Naive thymus-derived CD8-positive, alpha-beta T cell (primary cell): ENCODE data around the gene RIPPLY3. TPM values are rescaled to one million over a fixed set of nuclear protein-coding genes. Genes with fewer than 3 reads are reported as not detected.
"Not testable (repeated sequence)": the region's sequence is repeated elsewhere in the genome, so short reads cannot be mapped to it uniquely, and the experiment has no call there.

Experiments used
- ATAC-seq, 2 donors: fragments of 150-1000 bp; cut with Tn5 transposase in 1 of 2; sonication (Bioruptor Pico), chemical (Tn5 transposase) in 1 of 2; 1 replicate in 1 of 2; 2 replicates in 1 of 2; pipeline ENCODE4 v1.10.0; 2021; ENCODE audit warnings: mild to moderate bottlenecking in 2 of 2, moderate library complexity in 2 of 2
- POLR2A ChIA-PET: fragments of 350-600 bp; sonication (Branson Sonifier 250); formaldehyde crosslinking; loops from one replicate; lab custom pipeline; 2021; ENCODE audit warnings: antibody characterized with exemption; lab: Charles Lee
- DNase-seq, 10 donors: peaks; one replicate each; pipeline versions ENCODE4 v3.0.0 to v3.0.0-alpha.2; 2020 to 2022
- H3K27ac Mint-ChIP-seq, 10 donors: one replicate each; pipeline ENCODE4 v1.8.0; 2020 to 2022; ENCODE audit warnings: mild to moderate bottlenecking in 10 of 10, mixed read lengths in 10 of 10, moderate library complexity in 4 of 10, inconsistent platforms in 1 of 10
- H3K27me3 Mint-ChIP-seq, 5 donors: one replicate each; pipeline ENCODE4 v1.8.0; 2021 to 2022; ENCODE audit warnings: mixed read lengths in 5 of 5
- H3K36me3 Mint-ChIP-seq, 3 donors: one replicate each; pipeline ENCODE4 v1.8.0; 2020 to 2022; ENCODE audit warnings: mixed read lengths in 3 of 3, mild to moderate bottlenecking in 2 of 3, inconsistent platforms in 1 of 3
- H3K4me1 Mint-ChIP-seq, 4 donors: one replicate each; pipeline ENCODE4 v1.8.0; 2021 to 2022; ENCODE audit warnings: mixed read lengths in 4 of 4
- H3K4me3 Mint-ChIP-seq, 10 donors: one replicate each; pipeline ENCODE4 v1.8.0; 2020 to 2022; ENCODE audit warnings: mild to moderate bottlenecking in 10 of 10, mixed read lengths in 10 of 10, moderate library complexity in 6 of 10, inconsistent platforms in 1 of 10
- H3K9me3 Mint-ChIP-seq, 9 donors: one replicate each; pipeline ENCODE4 v1.8.0; 2020 to 2022; ENCODE audit warnings: mixed read lengths in 9 of 9, mild to moderate bottlenecking in 3 of 9, inconsistent platforms in 1 of 9, moderate library complexity in 1 of 9
- polyA plus RNA-seq, 3 donors: library from polyadenylated mRNA; unstranded; fragments of 300-500 nt; fragmentation: Illumina TruSeq; gene quantifications; one replicate each; pipeline ENCODE4 v1.2.3, GENCODE V29; 2021
- total RNA-seq, 8 experiments: library from RNA in 2 of 8; stranded (reverse) in 2 of 8; gene quantifications; one replicate each; pipeline ENCODE4 v1.2.3 and lab custom pipeline; 2021 to 2026

RIPPLY3 gene
- total and polyA plus RNA-seq, 5 experiments from 2014 or later, result not detected

- H3K36me3 Mint-ChIP-seq, H3K4me3 Mint-ChIP-seq, H3K9me3 Mint-ChIP-seq, ATAC-seq, DNase-seq, POLR2A ChIA-PET, H3K27me3 Mint-ChIP-seq: not testable (repeated sequence)
- H3K27ac Mint-ChIP-seq, result peak overlapping the region in 1 of 10 donors; percentile 47
- H3K4me1 Mint-ChIP-seq, result peaks cover 0 to 22% (median 13%) of the 10 kb centered on the region in 4 donors
Observed at GRCh38 chr21:37002851-37003250, 3.7 kb upstream of the RIPPLY3 start.

DNA sequence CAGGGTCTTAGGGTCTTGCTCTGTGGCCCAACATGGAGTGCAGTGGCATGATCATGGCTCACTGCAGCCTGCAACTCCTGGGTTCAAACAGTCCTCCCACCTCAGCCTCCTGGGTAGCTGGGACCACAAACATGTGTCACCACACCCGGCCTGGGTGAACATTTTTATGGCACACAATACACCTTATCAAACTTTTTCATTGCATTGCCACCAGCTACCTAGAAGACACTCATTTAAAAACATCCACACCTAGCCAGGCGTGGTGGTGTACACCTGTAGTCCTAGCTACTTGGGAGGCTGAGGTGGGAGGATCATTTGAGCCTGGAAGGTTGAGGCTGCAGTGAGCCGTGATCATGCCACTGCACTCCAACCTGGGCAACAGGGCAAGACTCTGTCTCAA, 2.6 kb upstream of the RIPPLY3 start:
- Mint-ChIP-seq H3K27ac (peak overlapping the region in 1 of 10 donors; percentile 52), H3K4me1 (peaks cover 0 to 22% (median 13%) of the 10 kb centered on the region in 4 donors), H3K27me3 (peaks cover 0 to 15% (median 3%) of the 10 kb centered on the region in 5 donors)
- DNase-seq, POLR2A ChIA-PET, ATAC-seq, H3K9me3 Mint-ChIP-seq, H3K4me3 Mint-ChIP-seq, H3K36me3 Mint-ChIP-seq: not testable (repeated sequence)

DNA sequence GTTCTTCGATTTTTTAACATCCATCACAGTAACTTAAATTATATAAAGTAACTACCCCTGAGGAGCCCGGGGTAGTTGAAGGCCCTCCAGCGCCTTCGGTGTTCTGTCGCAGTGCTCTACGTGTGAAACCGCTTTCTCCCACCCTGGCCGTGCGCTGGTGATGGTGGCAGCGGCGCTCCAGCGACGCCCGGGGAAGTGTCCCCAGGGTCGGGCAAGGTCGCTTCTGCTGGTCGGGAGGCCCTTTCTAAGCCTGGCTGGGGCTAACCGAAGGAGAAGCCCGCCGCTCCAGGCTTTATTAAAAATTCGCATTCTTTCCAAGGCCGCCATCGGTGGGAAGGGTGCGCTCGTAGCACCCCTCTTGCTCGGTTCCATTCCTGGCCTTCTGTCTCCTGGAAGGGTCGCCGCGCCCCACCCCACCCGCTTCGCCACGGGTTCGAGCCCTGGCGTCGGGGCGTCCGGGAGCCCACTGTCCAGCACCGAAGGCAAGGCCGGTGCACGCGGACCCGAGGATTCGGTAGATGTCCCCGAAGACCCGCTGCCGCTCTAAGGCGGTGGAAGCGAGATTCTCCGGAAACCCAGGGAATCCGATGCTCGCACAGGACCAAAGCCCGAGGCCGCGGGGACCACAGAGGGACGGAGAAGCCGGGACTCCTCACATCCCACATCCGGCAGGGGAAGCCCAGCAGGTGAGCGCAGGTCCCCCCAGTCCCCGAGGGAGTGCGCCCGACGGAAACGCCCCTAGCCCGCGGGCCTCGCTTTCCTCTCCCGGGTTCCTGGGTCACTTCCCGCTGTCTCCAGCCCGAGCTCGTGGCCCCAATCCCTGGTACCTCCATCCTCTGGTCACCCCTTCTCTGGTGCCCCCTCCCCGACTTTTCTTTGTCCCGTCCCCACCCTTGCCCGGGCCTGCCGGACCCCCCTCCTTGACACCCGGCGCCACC, 685 bp upstream of the RIPPLY3 start:
- no peak for ATAC-seq
- peaks cover 10 to 29% (median 15%) of the 10 kb centered on the region in 5 donors for H3K27me3 Mint-ChIP-seq
- DNase-seq, result no peak
- H3K4me3 Mint-ChIP-seq, result peak overlapping the region in 9 of 10 donors; percentile 26 to 66 (median 45)
- peaks cover 7 to 27% (median 19%) of the 10 kb centered on the region in 4 donors for H3K4me1 Mint-ChIP-seq
- H3K9me3 Mint-ChIP-seq, result no peaks in the 10 kb centered on the region
- POLR2A ChIA-PET, result interaction anchor here (1.0 kb wide), 1 partner anchor 40 kb away, joined by 4 read pairs; the partner anchor contains the start of gene HLCS
- H3K27ac Mint-ChIP-seq, result no peak overlapping the region
- H3K36me3 Mint-ChIP-seq, result no peaks in the 10 kb centered on the region

DNA sequence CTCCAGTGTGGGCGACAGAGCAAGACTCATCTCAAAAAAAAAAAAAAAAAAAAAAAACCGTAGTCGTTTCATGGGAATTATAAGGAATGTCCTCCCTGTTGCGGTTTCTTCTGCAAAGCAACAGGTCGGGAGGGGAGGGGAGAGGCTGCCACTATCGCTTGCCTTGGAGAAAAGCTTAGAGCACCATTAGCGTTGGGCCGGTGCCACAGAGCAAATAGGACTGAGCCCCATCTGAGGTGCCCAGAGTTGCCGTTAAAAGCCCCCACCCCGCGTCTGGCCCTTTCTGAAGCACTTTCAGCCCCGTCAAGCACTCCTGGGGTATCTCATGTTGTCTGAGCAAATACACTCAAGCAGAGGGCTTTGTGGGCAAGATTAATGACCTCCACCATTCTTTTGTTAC, 2.2 kb downstream of the RIPPLY3 start:
- POLR2A ChIA-PET, result no interaction called here
- no peaks in the 10 kb centered on the region for H3K36me3 Mint-ChIP-seq
- H3K9me3 Mint-ChIP-seq, result no peaks in the 10 kb centered on the region
- no peak for DNase-seq
- no peak overlapping the region for H3K27ac Mint-ChIP-seq
- peaks cover 13 to 51% (median 30%) of the 10 kb centered on the region in 5 donors for H3K27me3 Mint-ChIP-seq
- H3K4me3 Mint-ChIP-seq, result peak overlapping the region in 1 of 10 donors; percentile 34
- no peak for ATAC-seq
- peaks cover 5 to 19% (median 11%) of the 10 kb centered on the region in 4 donors for H3K4me1 Mint-ChIP-seq

DNA sequence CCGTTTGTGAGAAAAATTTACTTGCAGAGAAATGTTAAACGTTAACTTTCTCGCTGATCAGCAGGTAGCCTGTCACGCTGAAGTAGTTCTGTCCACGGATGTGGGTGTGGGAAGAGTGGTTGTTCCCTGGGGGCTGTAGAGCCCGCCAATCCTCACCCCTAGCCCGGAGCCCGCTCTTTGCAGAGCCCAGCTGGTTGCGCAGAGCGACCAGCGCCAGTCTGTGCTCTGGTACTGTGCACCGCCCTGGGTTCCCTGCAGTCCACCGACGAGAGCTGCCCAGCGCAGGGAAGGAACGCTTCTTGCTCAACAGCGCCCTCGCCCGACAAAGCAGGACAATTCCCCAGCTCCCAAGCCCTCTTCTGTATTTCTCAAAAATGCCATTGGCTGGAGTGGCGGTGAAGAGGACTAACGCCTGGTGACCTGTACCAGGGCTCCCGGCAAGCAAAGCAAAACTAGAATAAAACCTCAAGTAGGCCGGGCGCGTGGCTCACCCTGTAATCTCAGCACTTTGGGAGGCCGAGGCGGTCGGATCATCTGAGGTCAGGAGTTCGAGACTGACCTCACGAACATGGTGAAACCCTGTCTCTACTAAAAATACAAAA, 3.3 kb downstream of the RIPPLY3 start:
- POLR2A ChIA-PET, result interaction anchor here (0.9 to 1.0 kb wide), 2 partner anchors 20 to 44 kb away, joined by 3 to 6 read pairs; partner anchors contain the start of gene HLCS
- Mint-ChIP-seq H3K4me1 (peaks cover 5 to 19% (median 11%) of the 10 kb centered on the region in 4 donors), H3K27me3 (peaks cover 16 to 58% (median 32%) of the 10 kb centered on the region in 5 donors), H3K4me3 (peak overlapping the region; percentile 44 to 80 (median 61)), H3K27ac (peak overlapping the region in 1 of 10 donors; percentile 69), H3K36me3 (no peaks in the 10 kb centered on the region), H3K9me3 (no peaks in the 10 kb centered on the region)
- peak; percentile 57 to 85 (median 73) for DNase-seq
- ATAC-seq, result peak; percentile 90 to 91

DNA sequence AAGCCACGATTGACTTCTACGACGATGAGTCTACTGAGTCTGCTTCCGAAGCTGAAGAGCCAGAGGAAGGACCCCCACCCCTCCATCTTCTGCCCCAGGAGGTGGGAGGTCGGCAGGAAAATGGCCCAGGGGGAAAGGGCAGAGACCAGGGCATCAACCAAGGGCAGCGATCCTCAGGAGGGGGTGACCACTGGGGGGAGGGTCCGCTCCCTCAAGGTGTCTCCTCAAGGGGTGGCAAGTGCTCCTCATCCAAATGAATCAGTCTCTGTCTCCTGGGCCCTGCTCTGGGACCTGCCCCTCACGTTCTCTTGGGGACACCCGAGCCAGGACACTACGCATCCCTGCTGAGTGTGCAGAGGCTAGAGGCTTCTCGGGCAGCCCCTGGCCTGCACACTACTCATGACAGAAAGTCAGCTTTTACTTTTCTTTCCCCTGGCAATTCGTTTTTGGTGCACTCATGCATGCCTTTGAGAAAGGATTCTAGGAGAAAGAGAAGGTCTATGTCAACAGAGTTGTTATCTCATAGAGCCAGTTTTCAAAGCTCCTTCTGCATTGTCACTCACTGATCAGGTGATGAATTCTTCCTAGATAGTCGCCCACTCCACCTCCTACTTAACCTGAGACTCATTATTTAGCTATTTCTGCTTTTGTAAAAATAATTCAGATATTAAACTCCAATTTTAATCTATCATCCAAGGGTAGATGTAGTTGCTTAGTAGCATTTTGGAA, 11.6 kb downstream of the RIPPLY3 start:
- peaks cover 3 to 18% (median 8%) of the 10 kb centered on the region in 5 donors for H3K27me3 Mint-ChIP-seq
- POLR2A ChIA-PET, result no interaction called here
- H3K27ac Mint-ChIP-seq, result no peak overlapping the region
- H3K4me1 Mint-ChIP-seq, result no peaks in the 10 kb centered on the region
- no peaks in the 10 kb centered on the region for H3K9me3 Mint-ChIP-seq
- DNase-seq (no peak), ATAC-seq (no peak)
- H3K4me3 Mint-ChIP-seq, result no peak overlapping the region
- no peaks in the 10 kb centered on the region for H3K36me3 Mint-ChIP-seq

GRCh38 chr21:37026499-37026898, 20.0 kb downstream of the RIPPLY3 start:
- H3K4me1 Mint-ChIP-seq, result no peaks in the 10 kb centered on the region
- no peak overlapping the region for H3K4me3 Mint-ChIP-seq
- H3K27me3 Mint-ChIP-seq, result peaks cover 0 to 1% (median 0%) of the 10 kb centered on the region in 5 donors
- H3K9me3 Mint-ChIP-seq, result no peaks in the 10 kb centered on the region
- POLR2A ChIA-PET, result no interaction called here
- ATAC-seq (no peak), DNase-seq (no peak)
- no peak overlapping the region for H3K27ac Mint-ChIP-seq
- no peaks in the 10 kb centered on the region for H3K36me3 Mint-ChIP-seq

DNA sequence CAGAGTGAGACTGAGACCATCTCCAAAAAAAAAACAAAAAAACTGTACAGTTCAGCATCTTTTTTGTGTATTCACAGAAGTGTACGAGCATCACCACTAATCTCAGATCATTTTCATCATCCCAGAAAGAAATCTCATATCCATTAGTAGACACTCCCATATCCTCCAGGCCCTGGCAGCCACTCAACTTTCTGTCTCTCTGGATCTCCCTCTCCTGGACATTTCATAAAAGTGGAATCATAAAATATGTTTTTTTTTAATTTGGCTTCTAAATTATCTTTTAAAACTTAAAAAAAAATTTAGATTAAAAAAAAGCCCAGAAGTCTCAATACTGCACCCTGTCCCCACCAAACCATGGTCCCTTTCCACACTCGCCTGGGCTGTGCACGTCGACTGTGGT, 22.1 kb downstream of the RIPPLY3 start:
- no peaks in the 10 kb centered on the region for H3K4me1 Mint-ChIP-seq
- POLR2A ChIA-PET, result no interaction called here
- DNase-seq (no peak), ATAC-seq (no peak)
- no peaks in the 10 kb centered on the region for H3K9me3 Mint-ChIP-seq
- no peaks in the 10 kb centered on the region for H3K36me3 Mint-ChIP-seq
- H3K27ac Mint-ChIP-seq, result no peak overlapping the region
- peaks cover 0 to 6% (median 0%) of the 10 kb centered on the region in 5 donors for H3K27me3 Mint-ChIP-seq
- no peak overlapping the region for H3K4me3 Mint-ChIP-seq

GRCh38 chr21:37030864-37031263, 24.4 kb downstream of the RIPPLY3 start:
- H3K9me3 Mint-ChIP-seq, result no peaks in the 10 kb centered on the region
- no peaks in the 10 kb centered on the region for H3K4me1 Mint-ChIP-seq
- no peak overlapping the region for H3K27ac Mint-ChIP-seq
- peaks cover 0 to 11% (median 2%) of the 10 kb centered on the region in 5 donors for H3K27me3 Mint-ChIP-seq
- POLR2A ChIA-PET, result no interaction called here
- H3K36me3 Mint-ChIP-seq, result no peaks in the 10 kb centered on the region
- DNase-seq (no peak), ATAC-seq (no peak)
- H3K4me3 Mint-ChIP-seq, result no peak overlapping the region

DNA sequence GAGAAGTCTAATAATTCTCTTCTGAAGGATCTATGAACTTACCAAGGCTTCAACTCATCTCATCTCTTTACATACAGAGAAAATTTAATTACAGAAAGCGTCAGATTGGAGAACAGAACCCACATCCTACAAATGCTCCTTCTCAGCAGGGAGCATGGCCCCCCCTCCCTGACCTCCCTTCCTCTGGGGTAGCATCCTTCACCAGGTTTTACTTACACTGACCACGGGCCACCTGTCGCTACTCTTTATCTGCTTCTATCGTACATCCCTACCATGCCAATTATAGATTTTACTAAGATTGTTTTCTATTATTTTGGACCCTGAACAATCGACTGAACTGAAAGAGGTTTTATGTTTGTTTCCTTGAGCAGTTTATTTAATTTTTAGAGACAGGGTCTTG, 25.8 kb downstream of the RIPPLY3 start:
- Mint-ChIP-seq H3K27me3 (peaks cover 0 to 11% (median 2%) of the 10 kb centered on the region in 5 donors), H3K27ac (no peak overlapping the region), H3K4me3 (no peak overlapping the region), H3K4me1 (no peaks in the 10 kb centered on the region), H3K9me3 (no peaks in the 10 kb centered on the region), H3K36me3 (no peaks in the 10 kb centered on the region)
- POLR2A ChIA-PET, result no interaction called here
- DNase-seq, result no peak
- no peak for ATAC-seq

DNA sequence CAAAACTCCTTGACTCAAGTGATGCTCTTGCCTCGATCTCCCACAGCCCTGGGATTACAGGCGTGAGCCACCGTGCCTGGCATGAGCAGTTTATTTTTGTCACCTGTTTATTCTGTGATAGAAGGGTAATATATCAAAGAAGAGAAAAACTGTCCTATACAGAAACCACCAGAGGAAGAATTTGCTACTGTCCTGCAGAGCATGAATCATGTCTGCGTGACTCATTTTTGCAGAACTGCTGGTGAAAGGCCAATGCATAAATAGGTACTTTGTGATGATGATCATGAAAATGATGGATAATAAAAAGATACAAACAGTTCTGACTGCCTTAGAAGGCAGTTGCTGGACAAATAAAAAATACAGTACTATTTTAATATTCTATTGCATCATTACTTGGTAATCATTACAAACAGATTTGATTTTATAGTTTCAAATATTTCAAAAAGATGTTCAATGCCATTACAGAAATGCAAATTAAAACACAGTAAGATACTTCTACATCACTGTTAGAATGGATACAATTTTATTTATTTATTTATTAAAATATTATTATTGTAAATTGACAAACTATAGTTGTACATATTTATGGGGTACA, 26.5 kb downstream of the RIPPLY3 start:
- H3K4me1 Mint-ChIP-seq, result no peaks in the 10 kb centered on the region
- no peak overlapping the region for H3K27ac Mint-ChIP-seq
- ATAC-seq (no peak), DNase-seq (no peak)
- no peaks in the 10 kb centered on the region for H3K9me3 Mint-ChIP-seq
- no peak overlapping the region for H3K4me3 Mint-ChIP-seq
- H3K27me3 Mint-ChIP-seq, result peaks cover 0 to 11% (median 2%) of the 10 kb centered on the region in 5 donors
- no peaks in the 10 kb centered on the region for H3K36me3 Mint-ChIP-seq
- POLR2A ChIA-PET, result no interaction called here

DNA sequence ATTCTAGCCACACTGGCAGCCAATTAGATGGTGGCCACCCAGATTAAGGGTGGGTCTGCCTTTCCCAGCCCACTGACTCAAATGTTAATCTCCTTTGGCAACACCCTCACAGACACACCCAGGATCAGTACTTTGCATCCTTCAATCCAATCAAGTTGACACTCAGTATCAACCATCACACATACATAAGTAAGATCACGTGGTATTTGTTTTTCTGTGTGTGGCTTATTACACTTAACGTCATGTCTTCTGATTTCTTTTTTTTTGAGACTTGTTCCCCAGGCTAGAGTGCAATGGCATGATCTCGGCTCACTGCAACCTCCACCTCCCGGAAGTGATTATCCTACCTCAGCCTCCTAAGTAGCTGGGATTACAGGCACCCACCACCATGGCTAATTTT, 27.9 kb downstream of the RIPPLY3 start:
- H3K27ac Mint-ChIP-seq, result peak overlapping the region in 1 of 10 donors; percentile 33
- H3K9me3 Mint-ChIP-seq, H3K4me1 Mint-ChIP-seq, POLR2A ChIA-PET, DNase-seq, H3K36me3 Mint-ChIP-seq, ATAC-seq, H3K4me3 Mint-ChIP-seq: not testable (repeated sequence)
- H3K27me3 Mint-ChIP-seq, result peaks cover 0 to 11% (median 2%) of the 10 kb centered on the region in 5 donors
